Right atrium auricular region (tissue), 2 donors: ENCODE data around the gene ZBTB7C. TPM values are rescaled to one million over a fixed set of nuclear protein-coding genes. Genes with fewer than 3 reads are reported as not detected.

Source experiments
- DNase-seq: peaks from one replicate; pipeline ENCODE4 v3.0.0-alpha.2; 2019; ENCODE audit warnings: low spot score
- H3K27ac ChIP-seq, 2 donors: fragments of 200-600 bp; sonication (generic); 1 replicate in 1 of 2; 2 replicates in 1 of 2; pipeline ENCODE4 v1.5.1; 2016 to 2019
- H3K27me3 ChIP-seq, 2 donors: fragments of 200-600 bp; sonication (generic); one replicate each; pipeline versions ENCODE4 v1.5.1 to v1.6.0; 2017 to 2019
- H3K36me3 ChIP-seq: fragments of 200-600 bp; sonication (generic); one replicate; pipeline ENCODE4 v1.5.1; 2016
- H3K4me1 ChIP-seq, 2 donors: fragments of 200-600 bp; sonication (generic); one replicate each; pipeline versions ENCODE4 v1.5.1 to v1.6.0; 2017 to 2019
- H3K4me3 ChIP-seq, 2 donors: fragments of 200-600 bp; sonication (generic); 1 replicate in 1 of 2; 2 replicates in 1 of 2; pipeline ENCODE4 v1.5.1; 2017 to 2019; ENCODE audit warnings: mild to moderate bottlenecking in 1 of 2, moderate library complexity in 1 of 2
- H3K9me3 ChIP-seq, 2 donors: fragments of 200-600 bp; sonication (generic); one replicate each; pipeline ENCODE4 v1.5.1; 2019
- total RNA-seq, 2 donors: library from RNA; depleted of rRNA; stranded (reverse); fragments of >200 nt; gene quantifications; one replicate each; pipeline ENCODE4 v1.1.0, GENCODE V29; 2016
- TF ChIP-seq, protein P1 (sequence below), 2 donors: fragments of 200-600 bp; sonication (generic); IDR thresholded peaks; one replicate each; pipeline ENCODE4 v1.5.1; 2019; ENCODE audit warnings: antibody characterized with exemption in 2 of 2

ZBTB7C gene
- total RNA-seq, 2 donors from 2014 or later, result 1.8 to 7.7 TPM

DNA sequence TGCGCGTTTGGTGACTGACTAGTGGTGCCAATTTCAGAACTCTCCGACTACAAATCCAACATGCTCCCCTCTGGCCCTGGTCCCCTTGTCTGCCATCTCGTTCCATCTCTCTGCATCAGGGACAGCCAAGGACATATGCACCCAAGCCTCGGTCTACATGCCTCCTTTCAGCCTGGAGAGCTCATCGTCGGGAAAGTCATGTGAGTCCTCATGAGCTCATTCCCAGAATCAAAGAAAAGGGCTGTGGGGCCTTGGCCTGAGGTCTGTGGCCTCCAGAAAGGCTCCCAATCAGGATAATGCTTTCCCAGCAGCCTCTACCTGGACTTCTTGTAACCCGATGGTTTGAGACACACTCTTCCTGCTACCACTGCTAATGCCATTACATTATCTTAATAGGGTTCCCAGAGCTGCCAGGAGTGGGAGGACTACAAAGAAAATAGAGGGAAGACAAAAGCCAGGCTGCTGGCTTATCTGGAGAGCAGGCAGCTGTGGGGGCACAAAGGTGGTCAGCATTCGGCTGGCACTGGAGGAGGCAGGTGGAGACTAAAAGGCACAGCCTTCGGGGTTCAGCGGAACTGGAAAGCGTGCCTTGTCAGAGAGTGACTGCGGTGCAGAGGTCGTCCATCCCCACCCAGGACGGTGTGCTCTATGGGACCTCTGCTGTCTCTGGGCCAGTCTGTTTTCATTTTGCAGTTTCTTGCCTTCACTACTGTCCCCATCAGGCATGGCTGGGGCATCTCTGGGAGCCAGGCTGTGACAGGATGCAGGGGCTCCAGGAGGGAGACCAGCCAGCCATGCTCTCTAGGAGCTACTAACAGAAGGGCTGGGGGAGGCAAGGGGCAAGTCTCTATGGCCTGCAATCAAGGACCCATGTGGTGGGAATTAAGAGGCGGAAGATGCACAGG is 374.3 kb downstream of the ZBTB7C start:
- Histone ChIP-seq H3K27ac (no peak overlapping the region), H3K4me1 (peaks cover 0 to 19% of the 10 kb centered on the region in 2 donors), H3K4me3 (no peak overlapping the region), H3K9me3 (no peaks in the 10 kb centered on the region), H3K27me3 (no peaks in the 10 kb centered on the region), H3K36me3 (no peaks in the 10 kb centered on the region)
- no peak for DNase-seq
- TF ChIP-seq, protein P1, sequence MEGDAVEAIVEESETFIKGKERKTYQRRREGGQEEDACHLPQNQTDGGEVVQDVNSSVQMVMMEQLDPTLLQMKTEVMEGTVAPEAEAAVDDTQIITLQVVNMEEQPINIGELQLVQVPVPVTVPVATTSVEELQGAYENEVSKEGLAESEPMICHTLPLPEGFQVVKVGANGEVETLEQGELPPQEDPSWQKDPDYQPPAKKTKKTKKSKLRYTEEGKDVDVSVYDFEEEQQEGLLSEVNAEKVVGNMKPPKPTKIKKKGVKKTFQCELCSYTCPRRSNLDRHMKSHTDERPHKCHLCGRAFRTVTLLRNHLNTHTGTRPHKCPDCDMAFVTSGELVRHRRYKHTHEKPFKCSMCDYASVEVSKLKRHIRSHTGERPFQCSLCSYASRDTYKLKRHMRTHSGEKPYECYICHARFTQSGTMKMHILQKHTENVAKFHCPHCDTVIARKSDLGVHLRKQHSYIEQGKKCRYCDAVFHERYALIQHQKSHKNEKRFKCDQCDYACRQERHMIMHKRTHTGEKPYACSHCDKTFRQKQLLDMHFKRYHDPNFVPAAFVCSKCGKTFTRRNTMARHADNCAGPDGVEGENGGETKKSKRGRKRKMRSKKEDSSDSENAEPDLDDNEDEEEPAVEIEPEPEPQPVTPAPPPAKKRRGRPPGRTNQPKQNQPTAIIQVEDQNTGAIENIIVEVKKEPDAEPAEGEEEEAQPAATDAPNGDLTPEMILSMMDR (IDR thresholded peaks at IDR 0.05), result no peak

DNA sequence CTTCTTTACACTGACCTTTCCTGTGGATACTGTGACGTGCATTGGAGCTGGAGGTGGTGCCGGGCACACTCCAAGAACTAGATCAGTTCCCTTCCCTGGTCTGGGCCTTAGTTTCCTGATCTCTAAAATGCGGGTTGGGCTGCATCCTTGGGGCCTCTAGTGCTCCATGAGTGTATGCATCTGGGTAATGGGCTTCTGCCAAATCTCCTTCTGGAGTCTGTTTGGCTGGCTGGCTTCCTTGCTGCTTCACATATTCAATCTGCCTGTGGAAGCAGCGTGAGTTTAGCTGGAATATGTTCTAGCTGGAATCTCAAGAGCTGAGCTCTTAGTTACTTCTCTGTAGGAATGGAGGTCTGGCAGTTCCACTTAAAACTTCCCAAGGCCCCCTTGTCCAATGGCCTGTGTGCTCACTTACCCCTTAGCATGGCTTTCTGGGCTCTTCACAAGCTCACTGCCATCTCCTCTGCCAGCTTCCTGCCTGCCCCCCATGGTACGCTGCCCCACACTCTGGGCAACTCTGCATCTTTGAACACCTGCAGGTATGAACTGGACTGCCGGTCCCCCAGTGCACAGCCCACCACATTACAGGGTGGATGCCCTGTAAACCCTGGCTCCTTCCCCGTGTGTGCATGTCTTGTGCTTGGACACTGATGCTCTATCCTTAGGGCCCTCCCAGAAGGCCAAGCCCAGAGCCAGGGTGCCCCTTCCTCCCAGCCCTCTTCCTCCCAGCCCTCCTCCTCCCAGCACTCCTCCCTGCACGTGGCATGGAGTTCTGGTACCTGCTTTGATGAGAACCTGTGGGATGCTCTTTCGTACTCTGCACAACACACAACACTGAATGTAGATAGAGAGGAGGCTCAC is 375.2 kb downstream of the ZBTB7C start:
- Histone ChIP-seq H3K9me3 (no peaks in the 10 kb centered on the region), H3K4me3 (no peak overlapping the region), H3K27ac (no peak overlapping the region), H3K27me3 (no peaks in the 10 kb centered on the region), H3K36me3 (no peaks in the 10 kb centered on the region), H3K4me1 (peaks cover 0 to 19% of the 10 kb centered on the region in 2 donors)
- TF ChIP-seq, protein P1 (IDR thresholded peaks at IDR 0.05), result no peak
- no peak for DNase-seq

DNA sequence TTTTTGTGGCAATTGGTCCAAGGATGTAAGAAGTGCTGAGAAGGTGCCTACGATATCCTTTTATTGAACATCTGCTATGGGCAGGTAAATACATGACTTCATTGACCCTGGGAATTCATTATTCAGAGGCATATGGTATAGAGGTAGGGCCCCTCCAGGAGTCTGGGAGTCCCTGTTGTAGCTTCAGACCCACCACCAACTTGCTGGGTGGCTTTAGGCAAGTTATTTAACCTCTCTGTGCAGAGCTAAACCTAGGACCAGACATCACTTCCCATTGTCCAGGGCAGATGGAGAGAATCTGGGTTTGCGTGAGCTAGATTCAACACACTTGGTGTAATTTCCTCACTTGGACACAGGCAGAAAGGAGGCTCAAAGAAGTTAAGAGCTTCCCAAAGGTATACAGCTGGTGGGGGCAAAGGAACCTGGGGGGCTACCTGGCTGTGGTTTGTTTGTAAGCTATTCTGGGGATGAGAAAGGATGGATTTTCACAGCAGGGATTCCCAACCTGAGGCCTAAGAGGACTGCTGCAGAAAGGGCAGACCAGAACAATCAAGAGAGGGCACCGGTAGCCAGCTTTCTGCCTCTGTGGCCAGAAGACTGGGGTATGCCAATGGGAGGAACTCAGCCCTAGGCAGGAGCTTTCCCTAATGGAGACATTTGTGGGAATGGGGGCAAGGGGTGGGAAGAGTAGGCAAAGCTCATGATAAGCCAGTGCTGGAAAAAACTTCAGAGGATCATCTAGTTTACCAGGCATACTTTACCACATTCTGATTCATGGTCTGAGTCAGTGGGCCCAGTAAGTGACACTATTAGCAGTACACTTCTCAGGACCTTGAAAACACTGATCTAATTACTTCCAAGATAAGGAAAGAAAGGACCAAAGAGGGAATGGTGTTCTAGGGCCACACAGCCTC is 376.1 kb downstream of the ZBTB7C start:
- H3K27me3 ChIP-seq, result no peaks in the 10 kb centered on the region
- H3K4me1 ChIP-seq, result peaks cover 0 to 19% of the 10 kb centered on the region in 2 donors
- no peaks in the 10 kb centered on the region for H3K9me3 ChIP-seq
- no peak for DNase-seq
- H3K27ac ChIP-seq, result no peak overlapping the region
- no peak overlapping the region for H3K4me3 ChIP-seq
- no peaks in the 10 kb centered on the region for H3K36me3 ChIP-seq
- TF ChIP-seq, protein P1 (IDR thresholded peaks at IDR 0.05), result no peak

DNA sequence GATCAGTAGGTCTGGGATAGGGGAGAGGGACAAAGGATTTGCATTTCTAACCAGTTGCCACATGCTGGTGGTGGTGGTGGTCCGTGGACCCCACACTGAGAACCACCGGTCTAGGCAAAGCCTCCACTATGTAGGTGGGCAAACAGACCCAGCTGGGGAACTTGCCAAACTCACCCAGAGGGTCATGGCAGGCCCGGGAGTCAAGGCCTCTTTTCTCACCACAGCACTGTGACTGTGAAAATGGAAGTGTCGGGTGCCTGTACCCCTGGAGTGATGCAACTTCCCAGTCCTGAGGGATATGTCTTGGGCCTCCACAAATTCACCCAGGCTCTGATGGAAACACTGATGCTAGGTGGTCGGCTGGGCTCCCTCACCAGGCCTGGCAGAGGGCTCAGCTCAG is 377.5 kb downstream of the ZBTB7C start:
- H3K4me3 ChIP-seq, result no peak overlapping the region
- no peaks in the 10 kb centered on the region for H3K27me3 ChIP-seq
- no peaks in the 10 kb centered on the region for H3K36me3 ChIP-seq
- H3K4me1 ChIP-seq, result peaks cover 0 to 19% of the 10 kb centered on the region in 2 donors
- no peaks in the 10 kb centered on the region for H3K9me3 ChIP-seq
- H3K27ac ChIP-seq, result no peak overlapping the region
- no peak for DNase-seq
- TF ChIP-seq, protein P1 (IDR thresholded peaks at IDR 0.05), result no peak
